GM19395 (cell line): ENCODE data around the gene IGSF9.
A peak's percentile ranks its signal among the peaks of the same experiment; 100 is the strongest.
"Not testable (repeated sequence)": the region's sequence is repeated elsewhere in the genome, so short reads cannot be mapped to it uniquely, and the experiment has no call there.

Experiments
- ATAC-seq: cut with Tn5 transposase; IDR thresholded peaks from one replicate; pipeline ENCODE4 v1.9.1; 2021; ENCODE audit warnings: mild to moderate bottlenecking, moderate library complexity; ENCODE audit not compliant: unreplicated experiment

The IGSF9 gene

GRCh38 chr1:159900086-159900680, 45.2 kb downstream of the IGSF9 start, which contains the start of gene CFAP45:
Gene CFAP45, minus strand, starts transcription at chr1:159900165. Its CDS starts 67 bp downstream, at chr1:159900098.
- no peak for ATAC-seq

GRCh38 chr1:159899634-159900033, 45.8 kb downstream of the IGSF9 start:
- ATAC-seq = not testable (repeated sequence)

- no peak for ATAC-seq
These were observed 46.9 kb downstream of the IGSF9 start for GRCh38 chr1:159898527-159898926.

- no peak for ATAC-seq
These were observed 47.5 kb downstream of the IGSF9 start for GRCh38 chr1:159897962-159898361.

- no peak for ATAC-seq
These were observed 48.9 kb downstream of the IGSF9 start for GRCh38 chr1:159896546-159896930.

GRCh38 chr1:159895836-159896545, 49.4 kb downstream of the IGSF9 start:
- ATAC-seq = no peak

- ATAC-seq = no peak
These were observed 50.1 kb downstream of the IGSF9 start for GRCh38 chr1:159895286-159895685.

- no peak for ATAC-seq
These were observed 52.5 kb downstream of the IGSF9 start for GRCh38 chr1:159892944-159893343.

GRCh38 chr1:159891275-159892157, 53.9 kb downstream of the IGSF9 start:
- peak; percentile 61 for ATAC-seq

GRCh38 chr1:159890390-159890789, 55.0 kb downstream of the IGSF9 start:
- no peak for ATAC-seq

GRCh38 chr1:159889821-159890252, 55.6 kb downstream of the IGSF9 start:
- ATAC-seq = peak; percentile 95

GRCh38 chr1:159889202-159889601, 56.2 kb downstream of the IGSF9 start:
- ATAC-seq = no peak

GRCh38 chr1:159884296-159884695, 61.1 kb downstream of the IGSF9 start:
- ATAC-seq = no peak

GRCh38 chr1:159883134-159883533, 62.3 kb downstream of the IGSF9 start:
- ATAC-seq = no peak

GRCh38 chr1:159882527-159882862, 62.9 kb downstream of the IGSF9 start:
- ATAC-seq = no peak

- no peak for ATAC-seq
These were observed 63.5 kb downstream of the IGSF9 start for GRCh38 chr1:159881622-159882526.

- ATAC-seq = no peak
These were observed 65.0 kb downstream of the IGSF9 start for GRCh38 chr1:159880430-159880829.

GRCh38 chr1:159879977-159880376, 65.4 kb downstream of the IGSF9 start:
- no peak for ATAC-seq

GRCh38 chr1:159879136-159879535, 66.3 kb downstream of the IGSF9 start:
- ATAC-seq = no peak

GRCh38 chr1:159877695-159878444, 67.5 kb downstream of the IGSF9 start:
- ATAC-seq = no peak
